WTC11 (cell line): ENCODE measurements around the gene KIRREL3. TPM values are rescaled to one million over a fixed set of nuclear protein-coding genes. Genes with fewer than 3 reads are reported as not detected.
A peak's percentile ranks its signal among the peaks of the same experiment; 100 is the strongest.

ENCODE experiments used
- ATAC-seq: fragments of 200-7000 bp; cut with Tn5 transposase; 2 replicates; pipeline ENCODE4 v1.10.0; 2021; ENCODE audit warnings: mild to moderate bottlenecking, moderate library complexity
- CTCF ChIA-PET: fragments of 300-600 bp; sonication (Branson Sonifier 250); formaldehyde crosslinking; loops from one replicate; lab custom pipeline; 2021; ENCODE audit warnings: antibody characterized with exemption; lab: Charles Lee
- POLR2A ChIA-PET: fragments of 350-600 bp; sonication (Branson Sonifier 250); formaldehyde crosslinking; loops from one replicate; lab custom pipeline; 2021; ENCODE audit warnings: antibody characterized with exemption; lab: Charles Lee
- DNase-seq: peaks from one replicate; pipeline ENCODE4 v3.0.0; 2021; ENCODE audit warnings: low spot score
- H3K27ac Mint-ChIP-seq: 2 replicates; pipeline ENCODE4 v1.8.0; 2021; ENCODE audit warnings: mixed read lengths
- H3K27me3 Mint-ChIP-seq: 2 replicates; pipeline ENCODE4 v1.8.0; 2021; ENCODE audit warnings: low read depth, mild to moderate bottlenecking, moderate library complexity, mixed read lengths
- H3K36me3 Mint-ChIP-seq: 2 replicates; pipeline ENCODE4 v1.8.0; 2021; ENCODE audit warnings: mixed read lengths
- H3K4me1 Mint-ChIP-seq: 2 replicates; pipeline ENCODE4 v1.8.0; 2022; ENCODE audit warnings: mixed read lengths
- H3K4me3 Mint-ChIP-seq: 2 replicates; pipeline ENCODE4 v1.8.0; 2021; ENCODE audit warnings: mild to moderate bottlenecking, moderate library complexity, mixed read lengths
- H3K9me3 Mint-ChIP-seq: 2 replicates; pipeline ENCODE4 v1.8.0; 2021; ENCODE audit warnings: mixed read lengths
- IRF1 ChIP-seq: sonication (generic); formaldehyde crosslinking; IDR thresholded peaks from 2 replicates; pipeline ENCODE4 v1.8.0; 2023; ENCODE audit warnings: missing genetic modification reagents
- MAX ChIP-seq: sonication (generic); formaldehyde crosslinking; IDR thresholded peaks from 2 replicates; pipeline ENCODE4 v1.8.0; 2022; ENCODE audit warnings: mild to moderate bottlenecking, missing genetic modification reagents
- NFYB ChIP-seq: sonication (generic); formaldehyde crosslinking; conservative IDR thresholded peaks from 2 replicates; pipeline ENCODE4 v1.8.0; 2022; ENCODE audit warnings: low read depth, missing genetic modification reagents
- SOX15 ChIP-seq: fragments of 250-450 bp; sonication (Bioruptor Pico); IDR thresholded peaks from 2 replicates; pipeline ENCODE4 v1.9.0; 2021; ENCODE audit warnings: mild to moderate bottlenecking
- STAT6 ChIP-seq: sonication (generic); formaldehyde crosslinking; conservative IDR thresholded peaks from 2 replicates; pipeline ENCODE4 v1.8.1; 2023; ENCODE audit warnings: mild to moderate bottlenecking, low read depth, missing genetic modification reagents, moderate library complexity
- ZNF121 ChIP-seq: sonication (generic); formaldehyde crosslinking; IDR thresholded peaks from 2 replicates; pipeline ENCODE4 v1.8.0; 2023; ENCODE audit warnings: missing genetic modification reagents
- ZNF219 ChIP-seq: sonication (generic); formaldehyde crosslinking; IDR thresholded peaks from 2 replicates; pipeline ENCODE4 v1.8.0; 2023; ENCODE audit warnings: missing genetic modification reagents, mild to moderate bottlenecking, borderline replicate concordance
- ZNF263 ChIP-seq: sonication (generic); formaldehyde crosslinking; IDR thresholded peaks from 2 replicates; pipeline ENCODE4 v1.8.1; 2022; ENCODE audit warnings: low read depth, mild to moderate bottlenecking, moderate library complexity, missing genetic modification reagents
- ZNF425 ChIP-seq: fragments of 250-450 bp; sonication (Bioruptor Pico); conservative IDR thresholded peaks from 2 replicates; pipeline ENCODE4 v1.9.0; 2021; ENCODE audit warnings: mild to moderate bottlenecking
- total RNA-seq: library from RNA; stranded (reverse); gene quantifications from 3 replicates; pipeline ENCODE4 v1.2.3, GENCODE V29; 2021
- TF ChIP-seq, protein P1 (sequence below): sonication (generic); formaldehyde crosslinking; IDR thresholded peaks from 2 replicates; pipeline ENCODE4 v1.8.0; 2023; ENCODE audit warnings: mild to moderate bottlenecking, missing genetic modification reagents
- TF ChIP-seq, protein P2 (sequence below): sonication (generic); formaldehyde crosslinking; IDR thresholded peaks from 2 replicates; pipeline ENCODE4 v1.8.0; 2022; ENCODE audit warnings: mild to moderate bottlenecking, missing genetic modification reagents
- TF ChIP-seq, protein P3 (sequence below): sonication (generic); formaldehyde crosslinking; IDR thresholded peaks from 2 replicates; pipeline ENCODE4 v1.8.1; 2022; ENCODE audit warnings: low read depth, mild to moderate bottlenecking, moderate library complexity, missing genetic modification reagents, borderline replicate concordance
- TF ChIP-seq, protein P4 (sequence below): fragments of 250-450 bp; sonication (Bioruptor Pico); IDR thresholded peaks from 2 replicates; pipeline ENCODE4 v1.9.0; 2021; ENCODE audit warnings: moderate library complexity, mild to moderate bottlenecking, inconsistent platforms, borderline replicate concordance
- TF ChIP-seq, protein P5 (sequence below): sonication (generic); formaldehyde crosslinking; IDR thresholded peaks from 2 replicates; pipeline ENCODE4 v1.8.1; 2022; ENCODE audit warnings: mild to moderate bottlenecking, moderate library complexity, missing genetic modification reagents

KIRREL3 gene
- total RNA-seq, 1 experiment from 2014 or later = 0.59 TPM

- H3K27ac Mint-ChIP-seq = no peak overlapping the region
- H3K4me1 Mint-ChIP-seq = peaks cover 16% of the 10 kb centered on the region
- ATAC-seq = peak; percentile 24; the same call in 1 of the 2 replicates
- ChIA-PET CTCF (no interaction called here), POLR2A (no interaction called here)
- no peaks in the 10 kb centered on the region for H3K9me3 Mint-ChIP-seq
- no peaks in the 10 kb centered on the region; the same call in 1 of the 2 replicates for H3K27me3 Mint-ChIP-seq
- H3K36me3 Mint-ChIP-seq = no peaks in the 10 kb centered on the region
- TF ChIP-seq ZNF425 (CRISPR knock-in tag) (no peak), MAX (CRISPR knock-in tag) (no peak)
- TF ChIP-seq, protein P1, sequence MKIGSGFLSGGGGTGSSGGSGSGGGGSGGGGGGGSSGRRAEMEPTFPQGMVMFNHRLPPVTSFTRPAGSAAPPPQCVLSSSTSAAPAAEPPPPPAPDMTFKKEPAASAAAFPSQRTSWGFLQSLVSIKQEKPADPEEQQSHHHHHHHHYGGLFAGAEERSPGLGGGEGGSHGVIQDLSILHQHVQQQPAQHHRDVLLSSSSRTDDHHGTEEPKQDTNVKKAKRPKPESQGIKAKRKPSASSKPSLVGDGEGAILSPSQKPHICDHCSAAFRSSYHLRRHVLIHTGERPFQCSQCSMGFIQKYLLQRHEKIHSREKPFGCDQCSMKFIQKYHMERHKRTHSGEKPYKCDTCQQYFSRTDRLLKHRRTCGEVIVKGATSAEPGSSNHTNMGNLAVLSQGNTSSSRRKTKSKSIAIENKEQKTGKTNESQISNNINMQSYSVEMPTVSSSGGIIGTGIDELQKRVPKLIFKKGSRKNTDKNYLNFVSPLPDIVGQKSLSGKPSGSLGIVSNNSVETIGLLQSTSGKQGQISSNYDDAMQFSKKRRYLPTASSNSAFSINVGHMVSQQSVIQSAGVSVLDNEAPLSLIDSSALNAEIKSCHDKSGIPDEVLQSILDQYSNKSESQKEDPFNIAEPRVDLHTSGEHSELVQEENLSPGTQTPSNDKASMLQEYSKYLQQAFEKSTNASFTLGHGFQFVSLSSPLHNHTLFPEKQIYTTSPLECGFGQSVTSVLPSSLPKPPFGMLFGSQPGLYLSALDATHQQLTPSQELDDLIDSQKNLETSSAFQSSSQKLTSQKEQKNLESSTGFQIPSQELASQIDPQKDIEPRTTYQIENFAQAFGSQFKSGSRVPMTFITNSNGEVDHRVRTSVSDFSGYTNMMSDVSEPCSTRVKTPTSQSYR (CRISPR knock-in tag) = no peak
- TF ChIP-seq, protein P2, sequence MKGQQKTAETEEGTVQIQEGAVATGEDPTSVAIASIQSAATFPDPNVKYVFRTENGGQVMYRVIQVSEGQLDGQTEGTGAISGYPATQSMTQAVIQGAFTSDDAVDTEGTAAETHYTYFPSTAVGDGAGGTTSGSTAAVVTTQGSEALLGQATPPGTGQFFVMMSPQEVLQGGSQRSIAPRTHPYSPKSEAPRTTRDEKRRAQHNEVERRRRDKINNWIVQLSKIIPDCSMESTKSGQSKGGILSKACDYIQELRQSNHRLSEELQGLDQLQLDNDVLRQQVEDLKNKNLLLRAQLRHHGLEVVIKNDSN = no peak
- DNase-seq = no peak
- H3K4me3 Mint-ChIP-seq = no peak overlapping the region
Observed at GRCh38 chr11:126645186-126645585, 355.4 kb downstream of the KIRREL3 start.

- no peak for DNase-seq
- TF ChIP-seq STAT6 (CRISPR knock-in tag) (no peak), ZNF263 (no peak), ZNF219 (CRISPR knock-in tag) (no peak), NFYB (CRISPR knock-in tag) (no peak), SOX15 (CRISPR knock-in tag) (no peak)
- TF ChIP-seq, protein P3, sequence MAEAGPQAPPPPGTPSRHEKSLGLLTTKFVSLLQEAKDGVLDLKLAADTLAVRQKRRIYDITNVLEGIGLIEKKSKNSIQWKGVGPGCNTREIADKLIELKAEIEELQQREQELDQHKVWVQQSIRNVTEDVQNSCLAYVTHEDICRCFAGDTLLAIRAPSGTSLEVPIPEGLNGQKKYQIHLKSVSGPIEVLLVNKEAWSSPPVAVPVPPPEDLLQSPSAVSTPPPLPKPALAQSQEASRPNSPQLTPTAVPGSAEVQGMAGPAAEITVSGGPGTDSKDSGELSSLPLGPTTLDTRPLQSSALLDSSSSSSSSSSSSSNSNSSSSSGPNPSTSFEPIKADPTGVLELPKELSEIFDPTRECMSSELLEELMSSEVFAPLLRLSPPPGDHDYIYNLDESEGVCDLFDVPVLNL (CRISPR knock-in tag) = no peak
- TF ChIP-seq, all 79 proteins: peak for 0
- CTCF ChIA-PET = interaction anchor here (1.2 kb wide), 1 partner anchor 76 kb away, joined by 9 read pairs; no protein-coding TSS in a partner anchor
- Mint-ChIP-seq H3K36me3 (no peaks in the 10 kb centered on the region), H3K4me1 (peaks cover 27% of the 10 kb centered on the region), H3K27ac (no peak overlapping the region), H3K9me3 (no peaks in the 10 kb centered on the region), H3K27me3 (no peaks in the 10 kb centered on the region), H3K4me3 (no peak overlapping the region)
- POLR2A ChIA-PET = no interaction called here
- ATAC-seq = no peak
Observed at GRCh38 chr11:126640186-126640585, 360.4 kb downstream of the KIRREL3 start.

- no peak for DNase-seq
- Mint-ChIP-seq H3K27ac (no peak overlapping the region), H3K27me3 (no peaks in the 10 kb centered on the region), H3K36me3 (no peaks in the 10 kb centered on the region), H3K4me3 (no peak overlapping the region)
- TF ChIP-seq STAT6 (CRISPR knock-in tag) = no peak
- no peak for TF ChIP-seq ZNF121 (CRISPR knock-in tag)
- no peak for TF ChIP-seq MAX (CRISPR knock-in tag)
- TF ChIP-seq, protein P4, sequence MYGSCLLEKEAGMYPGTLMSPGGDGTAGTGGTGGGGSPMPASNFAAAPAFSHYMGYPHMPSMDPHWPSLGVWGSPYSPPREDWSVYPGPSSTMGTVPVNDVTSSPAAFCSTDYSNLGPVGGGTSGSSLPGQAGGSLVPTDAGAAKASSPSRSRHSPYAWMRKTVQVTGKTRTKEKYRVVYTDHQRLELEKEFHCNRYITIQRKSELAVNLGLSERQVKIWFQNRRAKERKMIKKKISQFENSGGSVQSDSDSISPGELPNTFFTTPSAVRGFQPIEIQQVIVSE = no peak
- TF ChIP-seq, protein P5, sequence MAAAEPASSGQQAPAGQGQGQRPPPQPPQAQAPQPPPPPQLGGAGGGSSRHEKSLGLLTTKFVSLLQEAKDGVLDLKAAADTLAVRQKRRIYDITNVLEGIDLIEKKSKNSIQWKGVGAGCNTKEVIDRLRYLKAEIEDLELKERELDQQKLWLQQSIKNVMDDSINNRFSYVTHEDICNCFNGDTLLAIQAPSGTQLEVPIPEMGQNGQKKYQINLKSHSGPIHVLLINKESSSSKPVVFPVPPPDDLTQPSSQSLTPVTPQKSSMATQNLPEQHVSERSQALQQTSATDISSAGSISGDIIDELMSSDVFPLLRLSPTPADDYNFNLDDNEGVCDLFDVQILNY (CRISPR knock-in tag) = no peak
- TF ChIP-seq IRF1 (CRISPR knock-in tag) = no peak
- TF ChIP-seq, all 79 proteins: peak for 0
- peaks cover 29% of the 10 kb centered on the region for H3K4me1 Mint-ChIP-seq
- ChIA-PET POLR2A (no interaction called here), CTCF (interaction anchor here (1.2 kb wide), 1 partner anchor 77 kb away, joined by 9 read pairs; no protein-coding TSS in a partner anchor)
- ATAC-seq = no peak
- no peaks in the 10 kb centered on the region for H3K9me3 Mint-ChIP-seq
Observed at GRCh38 chr11:126639692-126640091, 360.9 kb downstream of the KIRREL3 start.
